ENCODE results near the gene JAG1. TPM values are rescaled to one million over a fixed set of nuclear protein-coding genes. Genes with fewer than 3 reads are reported as not detected.

The JAG1 gene
- total and polyA plus RNA-seq, 2 donors (not counting 3 experiments of a cell fraction or from before 2014, with no cell fraction given) = 19.7 to 37.0 TPM

DNA sequence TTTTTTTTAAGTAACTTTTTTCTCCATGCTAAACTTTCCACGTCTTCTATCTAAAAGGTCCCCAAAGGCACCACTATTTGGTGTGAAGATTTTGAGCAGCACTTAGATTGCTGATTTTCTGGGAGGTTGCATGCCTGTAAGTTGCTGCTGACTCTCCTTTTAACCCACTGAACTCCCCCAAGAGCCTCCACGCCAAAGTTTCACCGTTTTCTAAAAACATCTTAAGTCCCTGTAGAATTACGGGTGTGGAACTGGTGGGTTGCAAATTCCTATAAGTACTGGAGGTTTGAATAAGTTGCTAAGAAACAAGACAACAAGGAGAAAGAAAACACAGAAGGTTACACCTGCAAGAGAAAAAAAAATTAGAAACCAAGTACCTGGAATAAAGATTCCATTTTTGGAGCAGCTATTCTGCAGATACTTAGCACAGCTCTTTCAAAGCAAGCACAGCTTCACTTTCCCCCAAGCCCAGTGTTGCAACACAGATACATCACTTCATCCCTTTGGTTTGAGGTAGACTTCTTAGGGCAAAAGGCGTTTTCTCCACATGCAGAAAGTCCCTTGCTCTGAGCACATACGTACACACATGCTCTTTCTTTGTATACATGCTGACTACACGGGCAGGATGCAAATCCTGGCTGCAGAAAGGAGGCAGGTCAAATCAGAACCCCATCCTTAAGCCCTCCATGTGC, 5.0 kb downstream of the JAG1 start:
- Histone ChIP-seq H3K4me3 (replicated peaks in 1 of 3; ENCODE audit: insufficient read depth in 1 of 3, low read depth in 1 of 3, low read length in 3 of 3) (no peak overlapping the region), H2AFZ (ENCODE audit: low read depth, low read length) (no peak overlapping the region), H3K9me1 (replicated peaks; ENCODE audit: control insufficient read depth, extremely low read depth, insufficient read depth, low read length) (no peaks in the 10 kb centered on the region), H3K4me1 (ENCODE audit: control insufficient read depth, extremely low read depth, insufficient read depth, low read length) (peaks cover 67% of the 10 kb centered on the region), H3K79me2 (ENCODE audit: control insufficient read depth, insufficient read depth, low read length) (peaks cover 86% of the 10 kb centered on the region), H4K20me1 (replicated peaks; ENCODE audit: control insufficient read depth, extremely low read depth, insufficient read depth, low read length) (no peaks in the 10 kb centered on the region), H3K9me3 (replicated peaks; ENCODE audit: control insufficient read depth, insufficient read depth, low read length) (no peaks in the 10 kb centered on the region), H3K36me3 (ENCODE audit: control insufficient read depth in 2 of 2, extremely low read depth in 1 of 2, insufficient read depth in 2 of 2, low read length in 2 of 2) (peaks cover 2 to 3% of the 10 kb centered on the region in 2 experiments), H3K4me2 (ENCODE audit: insufficient read depth, low read length) (no peak overlapping the region), H3K27me3 (ENCODE audit: control insufficient read depth in 2 of 2, insufficient read depth in 2 of 2, low read length in 2 of 2) (no peaks in the 10 kb centered on the region), H3K27ac (ENCODE audit: insufficient read depth, low read depth, low read length) (no peak overlapping the region), H3K9ac (replicated peaks; ENCODE audit: extremely low read depth, insufficient read depth, low read length) (no peak overlapping the region)
- POLR2A ChIA-PET = no interaction called here
- FAIRE-seq = no peak
- BruUV-seq (replicated peaks) = no TSS peak
- TF ChIP-seq CTCF (IDR thresholded peaks at IDR 0.05; ENCODE audit: extremely low read depth in 1 of 2, insufficient read depth in 1 of 2, low read depth in 1 of 2, low read length in 2 of 2) (no peak), JUN (IDR thresholded peaks at IDR 0.05; ENCODE audit: borderline replicate concordance, insufficient read depth, insufficient read length, low read depth) (no peak), FOS (IDR thresholded peaks at IDR 0.05; ENCODE audit: borderline replicate concordance, insufficient read depth, low read length) (no peak), POLR2A (IDR thresholded peaks at IDR 0.05; ENCODE audit: low read depth, low read length) (no peak), GATA2 (IDR thresholded peaks at IDR 0.05; ENCODE audit: insufficient read depth, insufficient read length, low read depth, low read length) (no peak), POLR2AphosphoS5 (IDR thresholded peaks at IDR 0.05; ENCODE audit: insufficient read depth, low read depth, low read length) (no peak), EZH2 (IDR thresholded peaks at IDR 0.05; ENCODE audit: borderline replicate concordance, low read depth, low read length, severe bottlenecking) (no peak), MYC (IDR thresholded peaks at IDR 0.05; ENCODE audit: low read depth, low read length) (no peak)
- TF ChIP-seq, protein P1, sequence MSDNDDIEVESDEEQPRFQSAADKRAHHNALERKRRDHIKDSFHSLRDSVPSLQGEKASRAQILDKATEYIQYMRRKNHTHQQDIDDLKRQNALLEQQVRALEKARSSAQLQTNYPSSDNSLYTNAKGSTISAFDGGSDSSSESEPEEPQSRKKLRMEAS (IDR thresholded peaks at IDR 0.05; ENCODE audit: insufficient read depth, insufficient read length) = no peak
- CTCF ChIA-PET = no interaction called here
- dilution Hi-C loops (cut with MboI; ENCODE audit: extremely low pct_ligation_motif_present, low sequenced_read_pairs) = no loop called here
- intact Hi-C loops (cut with micrococcal nuclease) = no loop called here
- DNase-seq (ENCODE audit: low read depth, low spot score) = no peak

Data from endothelial cell of umbilical vein (primary cell).